ENCODE measurements around the gene FRAS1. TPM values are rescaled to one million over a fixed set of nuclear protein-coding genes. Genes with fewer than 3 reads are reported as not detected.
A peak's percentile ranks its signal among the peaks of the same experiment; 100 is the strongest.

FRAS1 gene
- total RNA-seq, 1 donor from 2014 or later, result 24.6 TPM

- no peaks in the 10 kb centered on the region for H3K36me3 Mint-ChIP-seq (ENCODE audit: low read depth, unreplicated experiment)
- no peak overlapping the region for H3K9ac ChIP-seq (ENCODE audit: low read length)
- peaks cover 1% of the 10 kb centered on the region for H3K9me3 Mint-ChIP-seq (ENCODE audit: unreplicated experiment)
- no peak for TF ChIP-seq EZH2 (IDR thresholded peaks at IDR 0.05; ENCODE audit: insufficient read depth, low read length)
- TF ChIP-seq, protein P1, sequence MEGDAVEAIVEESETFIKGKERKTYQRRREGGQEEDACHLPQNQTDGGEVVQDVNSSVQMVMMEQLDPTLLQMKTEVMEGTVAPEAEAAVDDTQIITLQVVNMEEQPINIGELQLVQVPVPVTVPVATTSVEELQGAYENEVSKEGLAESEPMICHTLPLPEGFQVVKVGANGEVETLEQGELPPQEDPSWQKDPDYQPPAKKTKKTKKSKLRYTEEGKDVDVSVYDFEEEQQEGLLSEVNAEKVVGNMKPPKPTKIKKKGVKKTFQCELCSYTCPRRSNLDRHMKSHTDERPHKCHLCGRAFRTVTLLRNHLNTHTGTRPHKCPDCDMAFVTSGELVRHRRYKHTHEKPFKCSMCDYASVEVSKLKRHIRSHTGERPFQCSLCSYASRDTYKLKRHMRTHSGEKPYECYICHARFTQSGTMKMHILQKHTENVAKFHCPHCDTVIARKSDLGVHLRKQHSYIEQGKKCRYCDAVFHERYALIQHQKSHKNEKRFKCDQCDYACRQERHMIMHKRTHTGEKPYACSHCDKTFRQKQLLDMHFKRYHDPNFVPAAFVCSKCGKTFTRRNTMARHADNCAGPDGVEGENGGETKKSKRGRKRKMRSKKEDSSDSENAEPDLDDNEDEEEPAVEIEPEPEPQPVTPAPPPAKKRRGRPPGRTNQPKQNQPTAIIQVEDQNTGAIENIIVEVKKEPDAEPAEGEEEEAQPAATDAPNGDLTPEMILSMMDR (IDR thresholded peaks at IDR 0.05; ENCODE audit: insufficient read depth, low read depth, low read length), result no peak
- no peaks in the 10 kb centered on the region for H3K4me1 Mint-ChIP-seq (ENCODE audit: low read depth, unreplicated experiment)
- no peaks in the 10 kb centered on the region for H3K27me3 Mint-ChIP-seq (ENCODE audit: low read depth, unreplicated experiment)
- H3K4me1 ChIP-seq (ENCODE audit: insufficient read depth, low read length), result no peaks in the 10 kb centered on the region
- no peaks in the 10 kb centered on the region for H4K20me1 ChIP-seq (ENCODE audit: insufficient read depth, low read length)
- no peak overlapping the region for H2AFZ ChIP-seq (ENCODE audit: low read depth, low read length)
- H3K9me3 ChIP-seq (ENCODE audit: insufficient read depth, low read depth, low read length), result no peaks in the 10 kb centered on the region
- no peaks in the 10 kb centered on the region for H3K36me3 ChIP-seq (ENCODE audit: insufficient read depth, low read length)
- FAIRE-seq (no peak), DNase-seq (ENCODE audit: low read depth) (no peak)
- no peak overlapping the region for H3K4me3 ChIP-seq (ENCODE audit: insufficient read depth, low read depth, low read length)
- H3K4me2 ChIP-seq (ENCODE audit: low read length), result no peak overlapping the region
- H3K4me3 Mint-ChIP-seq (ENCODE audit: unreplicated experiment), result no peak overlapping the region
- no peak overlapping the region for H3K27ac Mint-ChIP-seq (ENCODE audit: unreplicated experiment)
- no peaks in the 10 kb centered on the region for H3K27me3 ChIP-seq (ENCODE audit: insufficient read depth, low read length)
- H3K27ac ChIP-seq (ENCODE audit: low read depth, low read length), result no peak overlapping the region
- H3K79me2 ChIP-seq (ENCODE audit: insufficient read depth, low read length), result no peaks in the 10 kb centered on the region
These were observed 178.7 kb downstream of the FRAS1 start for GRCh38 chr4:78235800-78236199.

DNA sequence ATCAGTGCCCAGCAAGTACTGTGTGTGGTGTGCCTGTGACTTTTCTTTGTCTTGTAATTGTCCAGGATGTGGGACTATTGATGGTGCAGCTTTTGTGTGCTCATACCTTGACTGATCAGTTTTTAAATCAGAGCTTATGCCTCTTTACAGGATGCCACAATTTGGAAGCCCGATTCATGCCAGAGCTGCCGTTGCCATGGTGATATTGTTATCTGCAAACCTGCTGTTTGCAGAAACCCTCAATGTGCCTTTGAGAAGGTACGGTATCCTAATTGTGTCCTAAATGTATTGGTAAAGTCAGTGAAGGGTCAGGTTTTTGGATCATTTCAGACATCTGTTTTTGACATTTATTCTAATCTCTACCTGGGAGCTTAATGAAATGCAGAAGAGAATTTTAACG, 180.2 kb downstream of the FRAS1 start:
- H3K27me3 ChIP-seq (ENCODE audit: insufficient read depth, low read length), result no peaks in the 10 kb centered on the region
- H3K9me3 Mint-ChIP-seq (ENCODE audit: unreplicated experiment), result peaks cover 1% of the 10 kb centered on the region
- H2AFZ ChIP-seq (ENCODE audit: low read depth, low read length), result no peak overlapping the region
- no peak overlapping the region for H3K27ac ChIP-seq (ENCODE audit: low read depth, low read length)
- H3K27me3 Mint-ChIP-seq (ENCODE audit: low read depth, unreplicated experiment), result no peaks in the 10 kb centered on the region
- TF ChIP-seq, protein P1 (IDR thresholded peaks at IDR 0.05; ENCODE audit: insufficient read depth, low read depth, low read length), result no peak
- no peak for TF ChIP-seq EZH2 (IDR thresholded peaks at IDR 0.05; ENCODE audit: insufficient read depth, low read length)
- H4K20me1 ChIP-seq (ENCODE audit: insufficient read depth, low read length), result no peaks in the 10 kb centered on the region
- H3K9ac ChIP-seq (ENCODE audit: low read length), result no peak overlapping the region
- FAIRE-seq (no peak), DNase-seq (ENCODE audit: low read depth) (no peak)
- no peak overlapping the region for H3K4me2 ChIP-seq (ENCODE audit: low read length)
- H3K27ac Mint-ChIP-seq (ENCODE audit: unreplicated experiment), result no peak overlapping the region
- H3K4me3 ChIP-seq (ENCODE audit: insufficient read depth, low read depth, low read length), result no peak overlapping the region
- H3K36me3 ChIP-seq (ENCODE audit: insufficient read depth, low read length), result no peaks in the 10 kb centered on the region
- no peaks in the 10 kb centered on the region for H3K9me3 ChIP-seq (ENCODE audit: insufficient read depth, low read depth, low read length)
- H3K4me3 Mint-ChIP-seq (ENCODE audit: unreplicated experiment), result no peak overlapping the region
- H3K4me1 Mint-ChIP-seq (ENCODE audit: low read depth, unreplicated experiment), result no peaks in the 10 kb centered on the region
- no peaks in the 10 kb centered on the region for H3K36me3 Mint-ChIP-seq (ENCODE audit: low read depth, unreplicated experiment)
- no peaks in the 10 kb centered on the region for H3K79me2 ChIP-seq (ENCODE audit: insufficient read depth, low read length)
- H3K4me1 ChIP-seq (ENCODE audit: insufficient read depth, low read length), result no peaks in the 10 kb centered on the region

- Mint-ChIP-seq H3K36me3 (ENCODE audit: low read depth, unreplicated experiment) (no peaks in the 10 kb centered on the region), H3K27ac (ENCODE audit: unreplicated experiment) (no peak overlapping the region), H3K4me3 (ENCODE audit: unreplicated experiment) (no peak overlapping the region), H3K9me3 (ENCODE audit: unreplicated experiment) (no peaks in the 10 kb centered on the region), H3K4me1 (ENCODE audit: low read depth, unreplicated experiment) (peaks cover 10% of the 10 kb centered on the region), H3K27me3 (ENCODE audit: low read depth, unreplicated experiment) (no peaks in the 10 kb centered on the region)
- Histone ChIP-seq H3K27ac (ENCODE audit: low read depth, low read length) (no peak overlapping the region), H3K36me3 (ENCODE audit: insufficient read depth, low read length) (no peaks in the 10 kb centered on the region), H3K4me1 (ENCODE audit: insufficient read depth, low read length) (no peaks in the 10 kb centered on the region), H4K20me1 (ENCODE audit: insufficient read depth, low read length) (no peaks in the 10 kb centered on the region), H2AFZ (ENCODE audit: low read depth, low read length) (no peak overlapping the region), H3K79me2 (ENCODE audit: insufficient read depth, low read length) (no peaks in the 10 kb centered on the region), H3K4me3 (ENCODE audit: insufficient read depth, low read depth, low read length) (no peak overlapping the region), H3K9me3 (ENCODE audit: insufficient read depth, low read depth, low read length) (no peaks in the 10 kb centered on the region), H3K27me3 (ENCODE audit: insufficient read depth, low read length) (no peaks in the 10 kb centered on the region), H3K9ac (ENCODE audit: low read length) (no peak overlapping the region), H3K4me2 (ENCODE audit: low read length) (no peak overlapping the region)
- FAIRE-seq, result no peak
- TF ChIP-seq, protein P1 (IDR thresholded peaks at IDR 0.05; ENCODE audit: insufficient read depth, low read depth, low read length), result no peak
- TF ChIP-seq EZH2 (IDR thresholded peaks at IDR 0.05; ENCODE audit: insufficient read depth, low read length), result no peak
- peak; percentile 7 for DNase-seq (ENCODE audit: low read depth)
These were observed 184.9 kb downstream of the FRAS1 start for GRCh38 chr4:78242071-78242470.
